NCI-H446 treated with DMSO at 0.1 percent for 48 hours (cell line): ENCODE data around the gene TOP3A.
A peak's percentile ranks its signal among the peaks of the same experiment; 100 is the strongest.
"Not testable (repeated sequence)": the region's sequence is repeated elsewhere in the genome, so short reads cannot be mapped to it uniquely, and the experiment has no call there.

ENCODE experiments used
- DNase-seq: peaks from one replicate; lab custom pipeline; 2025; lab: John Stamatoyannopoulos, UW

TOP3A gene

DNA sequence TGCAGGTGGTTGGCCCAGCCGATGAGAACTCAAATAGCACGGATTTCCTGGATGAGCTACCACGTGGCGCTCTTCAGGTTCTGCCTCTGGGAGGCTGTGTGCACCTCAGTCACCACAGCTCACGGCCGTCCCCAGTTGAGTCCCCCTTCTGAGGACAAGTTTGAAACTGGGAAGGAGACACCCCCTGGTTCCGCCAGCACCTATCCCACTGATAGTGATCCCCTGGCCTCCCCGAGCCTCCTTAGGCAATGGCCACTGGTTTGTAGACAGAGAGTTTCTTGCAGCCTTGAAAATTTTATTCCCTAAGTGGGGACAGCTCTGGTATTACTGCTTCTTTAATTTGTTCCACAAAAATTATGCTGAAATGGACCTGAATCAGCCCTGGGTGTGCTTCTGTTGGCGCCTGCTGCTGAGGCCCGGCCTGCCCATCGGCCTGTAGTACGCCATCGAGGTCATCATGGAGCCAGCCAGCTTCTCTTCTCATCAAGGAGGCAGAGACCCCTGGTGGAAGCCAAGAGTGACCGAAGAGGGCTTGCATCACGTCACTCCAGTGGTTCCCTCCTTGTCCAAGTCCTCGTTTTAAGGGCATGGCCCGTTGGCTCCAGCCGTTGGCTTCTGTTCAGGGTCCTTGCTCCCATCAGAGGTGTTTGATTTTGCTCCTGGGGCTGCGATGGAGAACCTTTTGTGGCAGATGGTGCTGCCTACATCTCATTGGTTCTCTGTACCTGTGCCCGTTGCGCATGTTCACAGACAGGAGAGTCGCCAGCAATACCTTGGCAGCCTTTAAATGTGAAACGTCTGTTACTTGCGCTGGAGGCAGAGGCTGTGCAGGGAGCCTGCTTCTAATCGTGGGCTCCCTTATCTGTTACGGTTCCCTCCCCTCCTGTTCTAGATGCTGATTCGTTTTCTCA, 9.6 kb upstream of the TOP3A start:
- DNase-seq = no peak

DNA sequence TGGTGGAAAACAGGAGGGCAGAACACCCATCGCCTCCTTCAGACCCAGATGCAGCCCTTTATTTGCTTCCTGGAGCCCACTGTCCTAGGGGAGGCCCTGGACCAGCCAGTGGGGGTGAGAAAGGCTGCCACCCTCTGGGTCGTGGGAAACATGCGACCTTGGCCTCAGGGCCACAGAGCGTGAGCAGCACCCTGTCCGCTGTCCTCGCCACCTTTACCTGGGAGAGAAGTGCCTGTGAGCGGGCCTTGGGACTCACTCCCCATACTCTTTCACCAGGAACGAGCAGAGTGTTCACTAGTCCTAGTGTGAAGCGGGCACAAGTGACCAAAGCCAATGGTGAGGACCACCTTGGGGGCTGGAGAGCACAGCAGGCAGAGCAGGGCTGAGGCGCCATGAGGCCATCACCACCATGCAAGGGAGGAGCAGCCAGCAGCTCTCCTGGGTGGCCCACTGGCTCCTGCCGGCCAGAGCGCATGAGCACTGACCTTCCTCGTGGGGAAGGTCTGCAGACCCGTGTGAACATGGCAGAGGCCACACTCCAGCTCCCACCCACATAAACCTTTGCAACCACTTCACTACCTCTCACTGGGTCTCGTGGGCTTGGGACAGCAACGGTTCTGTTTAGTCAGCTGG, 8.8 kb upstream of the TOP3A start:
- DNase-seq = no peak

DNA sequence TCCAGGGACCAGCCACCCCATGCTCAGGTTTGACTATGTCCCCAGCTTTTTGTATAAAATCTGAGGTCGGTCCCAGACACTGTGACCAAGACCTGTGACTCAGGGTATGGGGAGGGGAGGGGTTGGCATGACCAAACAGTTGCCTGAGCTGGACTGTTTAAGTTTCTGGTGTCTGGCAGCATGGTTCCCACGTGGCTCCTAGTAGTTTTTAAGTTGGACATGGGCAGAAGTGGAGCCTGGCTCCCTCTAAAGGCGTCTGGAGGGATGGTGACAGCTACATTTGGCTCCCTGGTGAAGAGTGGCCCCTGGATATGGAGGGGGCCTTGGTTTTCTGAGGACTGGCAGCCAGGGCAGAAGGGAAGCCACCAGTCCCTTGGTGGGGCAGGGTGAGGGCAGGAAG, 8.2 kb upstream of the TOP3A start:
- DNase-seq = no peak

- no peak for DNase-seq
Measured at GRCh38 chr17:18322522-18322921, 7.7 kb upstream of the TOP3A start.

DNA sequence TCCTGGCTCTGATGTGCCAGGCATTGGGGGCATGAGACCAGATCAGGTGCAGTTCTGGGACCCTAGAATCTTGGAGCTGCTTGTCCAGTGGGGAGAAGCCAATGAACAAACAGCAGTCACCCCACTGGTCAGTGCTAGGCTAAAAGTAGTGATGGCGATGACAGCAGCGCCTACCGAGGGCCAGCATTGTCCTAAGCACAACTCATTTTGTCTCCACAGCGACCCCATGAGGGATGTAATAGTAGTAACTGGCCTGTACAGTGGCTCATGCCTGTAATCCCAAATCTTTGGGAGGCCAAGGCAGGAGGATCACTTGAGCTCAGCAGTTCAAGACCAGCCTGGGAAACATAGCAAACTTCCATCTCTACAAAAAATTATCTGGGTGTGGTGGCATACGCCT, 6.5 kb upstream of the TOP3A start:
- DNase-seq = no peak

DNA sequence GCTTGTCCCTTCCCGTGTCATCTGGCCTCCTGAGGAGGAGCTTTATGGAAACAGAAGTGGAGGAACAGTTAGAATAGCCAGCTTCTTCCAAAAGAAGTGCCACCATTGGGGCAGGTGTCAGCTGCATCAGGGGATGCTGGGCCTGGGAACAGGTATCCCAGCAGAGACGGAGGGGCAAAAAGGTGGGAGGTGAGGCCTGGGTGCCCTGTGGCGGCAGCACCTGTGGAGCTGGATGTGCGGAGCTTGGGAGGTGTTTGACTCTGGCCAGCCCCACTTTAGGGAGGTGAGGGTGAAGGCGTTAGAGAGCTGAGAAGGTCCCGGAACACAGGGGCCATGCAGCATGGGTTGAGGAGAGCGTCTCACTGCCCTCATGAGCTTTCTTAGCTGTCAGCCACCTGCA, 5.5 kb upstream of the TOP3A start:
- no peak for DNase-seq

- DNase-seq = peak; percentile 1
Measured at GRCh38 chr17:18319604-18320256, 4.9 kb upstream of the TOP3A start.

DNA sequence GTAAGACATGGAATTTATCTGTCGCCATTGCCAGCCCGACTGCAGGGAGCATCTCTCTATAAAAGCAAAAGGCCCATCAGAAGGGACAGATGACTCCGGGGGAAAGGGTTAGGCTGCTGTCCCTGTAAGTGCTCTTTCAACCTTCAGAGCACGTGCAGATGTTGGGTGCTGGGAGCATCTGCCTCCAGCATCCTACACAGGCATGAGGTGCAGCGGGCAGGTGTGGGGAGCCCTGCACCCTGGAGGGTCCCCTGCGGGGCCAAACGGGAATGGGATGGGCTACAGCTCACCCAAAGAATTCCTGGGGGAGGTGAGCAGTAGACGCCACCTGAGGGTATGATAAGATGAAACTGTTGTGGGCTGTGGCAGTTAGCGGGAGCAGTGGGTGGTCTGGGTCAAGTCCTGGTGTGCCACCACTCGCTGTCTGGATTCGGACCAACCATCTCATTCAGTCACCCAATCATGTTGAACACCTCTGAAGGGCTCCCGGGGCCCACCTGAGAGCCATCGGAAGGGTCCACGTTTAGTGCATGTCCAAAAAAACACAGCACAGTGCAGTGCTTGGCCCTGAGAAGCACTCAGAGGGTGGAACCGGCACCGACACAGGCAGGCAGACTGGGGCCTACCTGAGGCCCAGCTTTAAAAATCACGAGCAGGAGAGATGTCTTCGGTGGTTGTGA, 4.1 kb upstream of the TOP3A start:
- no peak for DNase-seq

DNA sequence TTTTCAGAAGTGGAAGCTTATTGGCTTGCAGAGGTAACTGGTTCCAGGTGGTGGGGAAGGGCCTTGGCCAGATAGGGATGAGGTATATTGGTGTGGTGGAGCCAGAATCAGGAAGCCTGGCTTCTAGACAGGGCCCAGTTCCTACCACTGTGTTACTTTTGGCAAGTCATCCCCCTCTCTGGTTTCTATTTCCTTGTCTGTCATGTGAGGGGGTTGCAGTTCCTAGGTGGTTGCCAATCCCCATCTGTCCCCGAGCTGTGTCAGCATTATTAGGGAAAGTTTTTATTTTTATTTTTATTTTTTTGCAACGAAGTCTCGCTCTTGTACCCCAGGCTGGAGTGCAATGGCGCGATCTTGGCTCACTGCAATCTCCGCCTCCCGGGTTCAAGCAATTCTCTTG, 3.3 kb upstream of the TOP3A start:
- DNase-seq = no peak

DNA sequence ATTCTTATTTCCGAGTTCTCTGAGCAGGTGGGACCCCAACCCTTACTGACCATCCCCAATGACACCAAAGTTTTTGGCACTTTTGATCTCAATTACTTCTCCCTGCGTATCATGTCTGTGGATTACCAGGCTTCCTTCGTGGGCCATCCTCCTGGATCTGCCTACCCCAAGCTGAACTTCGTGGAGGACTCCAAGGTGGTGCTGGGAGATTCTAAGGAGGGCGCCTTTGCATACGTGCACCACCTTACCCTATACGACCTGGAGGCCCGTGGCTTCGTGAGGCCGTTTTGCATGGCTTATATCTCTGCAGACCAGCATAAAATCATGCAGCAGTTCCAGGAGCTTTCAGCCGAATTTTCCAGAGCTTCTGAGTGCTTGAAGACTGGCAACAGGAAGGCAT, 1.2 kb upstream of the TOP3A start:
- no peak for DNase-seq

GRCh38 chr17:18315562-18315922, 748 bp upstream of the TOP3A start:
- DNase-seq = no peak

- DNase-seq = no peak
Measured at GRCh38 chr17:18314059-18314730, 599 bp downstream of the TOP3A start.

DNA sequence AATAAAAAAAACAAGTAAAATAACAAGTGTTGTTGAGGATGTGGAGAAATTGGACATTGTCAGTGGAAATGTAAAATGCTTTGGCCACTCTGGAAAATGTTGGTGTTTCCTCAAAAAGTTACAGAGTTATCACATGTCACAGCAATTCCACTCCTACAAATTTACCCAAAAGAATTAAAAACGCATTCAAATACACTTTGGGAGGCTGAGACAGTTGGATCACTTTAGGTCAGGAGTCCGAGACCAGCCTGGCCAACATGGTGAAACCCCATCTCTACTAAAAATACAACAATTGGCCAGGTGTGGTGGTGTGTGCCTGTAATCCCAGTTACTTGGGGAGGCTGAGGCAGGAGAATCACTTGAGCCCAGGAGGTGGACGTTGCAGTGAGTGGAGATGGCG, 5.6 kb downstream of the TOP3A start:
- no peak for DNase-seq

DNA sequence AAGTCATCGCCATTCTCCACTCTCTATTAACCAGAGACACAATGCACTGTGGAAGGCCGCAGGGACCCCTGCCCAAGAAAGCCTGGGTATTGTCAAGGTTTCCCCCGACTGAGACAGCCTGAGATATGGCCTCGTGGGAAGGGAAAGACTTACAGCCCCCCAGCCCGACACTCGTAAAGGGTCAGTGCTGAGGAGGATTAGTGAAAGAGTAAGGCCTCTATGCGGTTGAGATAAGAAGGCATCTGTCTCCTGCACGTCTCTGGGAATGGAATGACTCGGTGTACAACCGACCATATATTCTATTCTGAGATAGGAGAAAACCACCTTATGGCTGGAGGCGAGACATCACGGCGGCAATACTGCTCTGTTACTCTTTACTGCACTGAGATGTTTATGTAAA, 11.6 kb downstream of the TOP3A start:
- DNase-seq = not testable (repeated sequence)

DNA sequence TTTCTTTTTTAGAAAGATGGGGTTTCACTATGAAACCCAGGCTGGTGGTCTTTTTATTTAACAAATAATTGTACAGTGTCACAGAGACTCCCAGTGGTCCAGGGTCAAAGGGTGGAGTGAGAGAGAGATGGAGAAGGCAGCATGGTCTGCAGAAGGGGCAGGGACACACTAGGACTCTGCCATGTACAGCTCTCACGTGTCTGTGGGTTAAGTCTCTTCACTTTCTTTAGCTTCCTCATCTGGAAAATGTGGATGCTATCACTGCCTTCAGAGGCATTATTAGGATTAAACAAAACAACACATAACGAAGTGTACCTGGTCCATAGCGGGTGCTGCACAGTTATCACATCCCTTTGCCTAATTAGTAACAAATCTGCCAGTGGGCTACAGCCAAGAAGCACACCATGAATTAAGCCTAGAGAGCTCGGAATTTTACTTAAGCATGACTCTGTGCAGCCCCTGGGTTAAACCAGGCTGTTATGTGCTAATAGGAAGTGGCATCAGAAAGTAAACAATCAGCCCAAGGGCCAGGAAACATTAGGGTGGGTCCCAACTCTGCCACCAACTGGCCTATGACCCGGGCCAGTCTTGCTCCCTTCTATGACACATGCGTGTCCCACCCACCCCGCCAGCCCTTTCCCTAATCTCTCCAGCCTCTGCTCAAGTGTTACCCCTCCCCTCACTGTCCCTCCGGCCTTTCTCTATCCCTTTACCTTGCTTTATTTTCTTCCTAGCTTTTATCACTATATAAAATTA, 13.9 kb downstream of the TOP3A start:
- no peak for DNase-seq

GRCh38 chr17:18298061-18298460, 16.7 kb downstream of the TOP3A start:
- not testable (repeated sequence) for DNase-seq

DNA sequence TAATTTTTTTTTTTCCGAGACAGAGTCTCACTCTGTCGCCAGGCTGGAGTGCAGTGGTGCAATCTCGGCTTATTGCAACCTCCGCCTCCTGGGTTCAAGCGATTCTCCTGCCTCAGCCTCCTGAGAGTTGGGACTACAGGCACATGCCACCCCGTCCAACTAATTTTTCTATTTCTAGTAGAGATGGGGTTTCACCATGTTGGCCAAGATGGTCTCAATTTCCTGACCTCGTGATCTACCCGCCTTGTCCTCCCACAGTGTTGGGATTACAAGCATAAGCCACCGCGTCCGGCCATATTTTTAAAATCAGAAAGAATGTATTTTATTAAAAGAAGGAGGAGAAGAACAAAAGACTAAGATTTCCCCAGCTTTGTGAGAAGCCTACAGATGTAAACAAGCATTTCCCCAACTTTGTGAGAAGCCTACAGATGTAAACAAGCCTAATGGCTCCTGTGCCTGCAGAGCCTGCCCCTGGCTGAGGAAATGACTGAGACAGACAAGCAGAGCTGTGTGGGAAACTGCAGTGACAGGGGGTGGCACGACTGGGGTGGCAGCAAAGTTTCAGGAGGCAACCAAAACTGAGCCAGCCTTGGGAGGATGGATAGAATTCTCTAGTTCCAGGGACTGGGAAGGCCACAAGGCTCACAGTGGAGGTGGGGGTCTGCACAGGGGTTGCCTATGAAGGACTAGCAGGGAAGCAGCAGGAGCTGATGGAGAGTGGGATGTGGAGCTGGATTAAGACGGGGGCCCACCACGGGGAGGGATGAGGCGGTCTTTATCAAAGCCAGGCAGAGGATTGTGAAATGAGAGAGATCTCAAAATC, 22.9 kb downstream of the TOP3A start:
- DNase-seq = no peak

DNA sequence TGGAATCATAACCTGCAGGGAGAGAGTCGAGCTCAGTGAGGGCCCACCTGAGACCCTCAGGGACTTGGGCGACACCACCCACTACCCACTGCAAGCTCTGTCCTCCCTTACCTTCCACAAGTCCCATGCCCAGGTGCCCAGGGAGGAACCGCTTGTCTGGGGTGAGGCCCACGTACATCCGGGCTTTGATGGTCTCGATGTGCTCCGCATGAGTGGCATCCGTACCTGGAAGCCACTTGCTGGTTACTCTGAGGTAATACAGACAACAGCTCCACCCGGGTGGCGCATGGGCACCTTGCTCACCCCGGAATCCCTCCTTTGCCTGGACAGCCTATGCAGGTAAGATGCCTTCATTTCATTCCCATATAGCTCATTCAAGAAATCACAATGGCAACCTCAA, 29.5 kb downstream of the TOP3A start:
- no peak for DNase-seq

- DNase-seq = no peak
Measured at GRCh38 chr17:18281788-18282187, 33.0 kb downstream of the TOP3A start.

DNA sequence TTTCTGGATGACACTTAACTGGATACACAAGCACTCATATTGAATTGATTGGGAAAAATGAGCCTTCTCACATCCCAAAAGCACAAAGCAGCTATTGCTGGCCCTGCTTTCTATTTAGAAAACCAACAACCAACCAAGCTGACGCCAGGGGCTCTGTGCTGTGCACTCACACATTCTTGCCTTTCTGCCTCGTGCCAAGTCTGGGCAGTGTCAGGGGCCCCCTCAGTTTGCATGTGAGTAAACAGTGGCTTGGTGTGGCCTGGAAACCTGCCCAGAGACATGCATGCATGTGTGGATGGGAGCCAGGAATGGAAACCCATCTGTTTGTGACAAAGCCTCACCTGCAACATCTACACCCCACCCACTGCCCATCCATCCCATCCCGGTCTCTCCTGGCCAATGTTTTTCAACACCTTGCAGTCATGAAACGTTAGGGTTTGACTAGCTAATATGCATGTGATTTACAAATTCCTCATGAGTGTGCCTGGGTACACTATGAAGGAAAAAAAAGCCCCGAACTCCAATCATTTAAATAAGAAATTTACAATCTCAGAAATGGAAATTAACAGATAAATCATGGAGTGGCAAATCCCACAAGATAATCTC, 33.9 kb downstream of the TOP3A start:
- no peak for DNase-seq
